Testis (tissue), 3 donors: ENCODE data around the gene ZNF670. TPM values are rescaled to one million over a fixed set of nuclear protein-coding genes. Genes with fewer than 3 reads are reported as not detected.

Experiments
- DNase-seq: peaks from one replicate; pipeline ENCODE4 v3.0.0-alpha.2; 2019
- H3K27ac ChIP-seq, 2 donors: fragments of 200-600 bp; sonication (generic); one replicate each; pipeline ENCODE4 v1.5.1; 2019
- H3K27me3 ChIP-seq: fragments of 200-600 bp; sonication (generic); one replicate; pipeline ENCODE4 v1.5.1; 2019
- H3K36me3 ChIP-seq: fragments of 200-600 bp; sonication (generic); one replicate; pipeline ENCODE4 v1.5.1; 2017; ENCODE audit warnings: low read depth; ENCODE audit errors: missing control alignments
- H3K4me1 ChIP-seq: fragments of 200-600 bp; sonication (generic); one replicate; pipeline ENCODE4 v1.5.1; 2019
- H3K4me3 ChIP-seq, 2 donors: fragments of 200-600 bp; sonication (generic); one replicate each; pipeline ENCODE4 v1.5.1; 2017 to 2019
- H3K9me3 ChIP-seq: fragments of 200-600 bp; sonication (generic); one replicate; pipeline ENCODE4 v1.5.1; 2017
- POLR2A ChIP-seq: fragments of 450-650 bp; IDR thresholded peaks from one replicate; pipeline ENCODE4 v1.6.1; 2017; ENCODE audit warnings: antibody characterized with exemption, mild to moderate bottlenecking, moderate library complexity
- WGBS, 2 donors: methylation state at CpG; one replicate each; pipeline ENCODE4 v1.1.5; 2018; 5-methylcytosine and 5-hydroxymethylcytosine counted together
- intact Hi-C: fragments of 100-400 bp; cut with DNase I; formaldehyde crosslinking; loops from one replicate; pipeline ENCODE4 v1.15.1; 2023; ENCODE audit warnings: low total_unique reads
- polyA plus RNA-seq: library from polyadenylated mRNA; stranded (reverse); fragments of 350-450 nt; fragmentation: Illumina TruSeq; extraction: RNeasy Lipid Tissue Mini Kit (QIAGEN cat#74804); gene quantifications from one replicate; pipeline ENCODE4 v1.2.3, GENCODE V29; 2014; ENCODE audit warnings: low read depth, low replicate concordance; ENCODE audit not compliant: insufficient read depth
- total RNA-seq, 2 donors: library from RNA; depleted of rRNA; stranded (reverse); fragments of >200 nt; gene quantifications; one replicate each; pipeline ENCODE4 v1.2.3, GENCODE V29; 2016
- TF ChIP-seq, protein P1 (sequence below), 3 experiments: fragments of 450-650 bp in 2 of 3; fragments of 200-600 bp in 1 of 3; sonication (generic) in 1 of 3; IDR thresholded peaks; one replicate each; pipeline ENCODE4 v1.5.1; 2016 to 2019; ENCODE audit warnings: antibody characterized with exemption in 3 of 3, mild to moderate bottlenecking in 2 of 3, moderate library complexity in 1 of 3

Gene ZNF670
- total and polyA plus RNA-seq, 3 donors from 2014 or later, result 3.5 to 5.5 (median 5.4) TPM

DNA sequence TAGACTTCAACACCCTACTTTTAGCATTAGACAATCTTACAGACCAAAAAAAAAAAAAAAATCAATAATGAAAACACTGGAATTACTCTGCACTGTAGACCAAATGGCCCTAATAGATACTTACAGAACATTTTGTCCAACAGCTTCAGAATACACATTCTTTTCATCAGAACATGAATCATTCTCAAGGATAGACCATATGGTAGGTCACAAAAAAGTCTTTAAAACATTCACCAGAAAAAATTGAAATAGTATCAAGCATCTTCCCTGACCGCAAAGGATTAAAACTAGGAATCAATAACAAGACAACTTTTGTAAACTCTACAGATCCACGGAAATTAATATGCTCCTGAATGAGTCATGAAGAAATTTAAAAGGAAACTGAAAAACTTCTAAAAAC lies 22.5 kb downstream of the ZNF670 start:
- Histone ChIP-seq H3K4me1 (no peaks in the 10 kb centered on the region), H3K27ac (no peak overlapping the region), H3K36me3 (no peaks in the 10 kb centered on the region), H3K4me3 (no peak overlapping the region), H3K9me3 (no peaks in the 10 kb centered on the region), H3K27me3 (no peaks in the 10 kb centered on the region)
- WGBS, 2 donors, result 68 to 70% methylated on average over 2 of the region's 2 CpGs
- no peak for DNase-seq
- TF ChIP-seq, protein P1, sequence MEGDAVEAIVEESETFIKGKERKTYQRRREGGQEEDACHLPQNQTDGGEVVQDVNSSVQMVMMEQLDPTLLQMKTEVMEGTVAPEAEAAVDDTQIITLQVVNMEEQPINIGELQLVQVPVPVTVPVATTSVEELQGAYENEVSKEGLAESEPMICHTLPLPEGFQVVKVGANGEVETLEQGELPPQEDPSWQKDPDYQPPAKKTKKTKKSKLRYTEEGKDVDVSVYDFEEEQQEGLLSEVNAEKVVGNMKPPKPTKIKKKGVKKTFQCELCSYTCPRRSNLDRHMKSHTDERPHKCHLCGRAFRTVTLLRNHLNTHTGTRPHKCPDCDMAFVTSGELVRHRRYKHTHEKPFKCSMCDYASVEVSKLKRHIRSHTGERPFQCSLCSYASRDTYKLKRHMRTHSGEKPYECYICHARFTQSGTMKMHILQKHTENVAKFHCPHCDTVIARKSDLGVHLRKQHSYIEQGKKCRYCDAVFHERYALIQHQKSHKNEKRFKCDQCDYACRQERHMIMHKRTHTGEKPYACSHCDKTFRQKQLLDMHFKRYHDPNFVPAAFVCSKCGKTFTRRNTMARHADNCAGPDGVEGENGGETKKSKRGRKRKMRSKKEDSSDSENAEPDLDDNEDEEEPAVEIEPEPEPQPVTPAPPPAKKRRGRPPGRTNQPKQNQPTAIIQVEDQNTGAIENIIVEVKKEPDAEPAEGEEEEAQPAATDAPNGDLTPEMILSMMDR (IDR thresholded peaks at IDR 0.05), result no peak
- no peak for TF ChIP-seq POLR2A
- intact Hi-C loops, result no loop called here

DNA sequence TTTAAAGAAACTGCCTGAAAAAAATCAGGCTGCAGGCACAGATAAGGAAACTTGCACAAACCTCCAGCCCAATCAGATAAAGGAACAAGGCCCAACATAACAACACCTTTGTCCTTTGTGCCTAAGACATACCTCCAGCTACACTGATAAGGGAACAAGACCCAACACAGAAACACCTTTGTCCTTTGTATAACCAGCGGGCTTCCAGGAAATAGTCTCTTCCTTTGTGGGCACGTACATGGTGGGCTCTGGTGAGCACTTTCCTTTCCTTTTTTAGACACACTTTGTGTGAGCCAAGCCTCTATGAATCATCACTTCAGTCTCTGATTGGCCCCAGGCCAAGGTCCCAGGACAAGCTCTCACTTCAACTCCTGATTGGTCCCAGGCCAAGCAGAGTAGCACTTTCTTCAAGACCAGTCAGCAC lies 23.6 kb downstream of the ZNF670 start:
- Histone ChIP-seq H3K36me3 (no peaks in the 10 kb centered on the region), H3K4me1 (no peaks in the 10 kb centered on the region), H3K27ac (no peak overlapping the region), H3K4me3 (no peak overlapping the region), H3K27me3 (no peaks in the 10 kb centered on the region), H3K9me3 (no peaks in the 10 kb centered on the region)
- WGBS, 2 donors, result 20 to 43% methylated on average over 2 of the region's 2 CpGs
- TF ChIP-seq, protein P1 (IDR thresholded peaks at IDR 0.05), result no peak
- no peak for TF ChIP-seq POLR2A
- intact Hi-C loops, result no loop called here
- peak; percentile 66 for DNase-seq

- TF ChIP-seq, protein P1 (IDR thresholded peaks at IDR 0.05), result no peak
- TF ChIP-seq POLR2A, result no peak
Observed at GRCh38 chr1:247047702-247048101, 30.9 kb downstream of the ZNF670 start.

GRCh38 chr1:247047260-247047659 lies 31.4 kb downstream of the ZNF670 start:
- H3K36me3 ChIP-seq, result no peaks in the 10 kb centered on the region
- H3K4me3 ChIP-seq, result no peak overlapping the region
- H3K27ac ChIP-seq, result no peak overlapping the region
- H3K27me3 ChIP-seq, result no peaks in the 10 kb centered on the region
- TF ChIP-seq, protein P1 (IDR thresholded peaks at IDR 0.05), result no peak
- DNase-seq, result no peak
- 85 to 95% methylated on average over 2 of the region's 2 CpGs for WGBS, 2 donors
- no peaks in the 10 kb centered on the region for H3K4me1 ChIP-seq
- H3K9me3 ChIP-seq, result no peaks in the 10 kb centered on the region
- intact Hi-C loops, result no loop called here

More at GRCh38 chr1:247047702-247048101, 30.9 kb downstream of the ZNF670 start:
- DNase-seq, result no peak
- intact Hi-C loops, result no loop called here
- H3K36me3 ChIP-seq, result no peaks in the 10 kb centered on the region
- H3K27me3 ChIP-seq, result no peaks in the 10 kb centered on the region
- no peaks in the 10 kb centered on the region for H3K4me1 ChIP-seq
- no peaks in the 10 kb centered on the region for H3K9me3 ChIP-seq
- WGBS, 2 donors, result 88 to 96% methylated on average over 2 of the region's 2 CpGs
- H3K4me3 ChIP-seq, result no peak overlapping the region
- no peak overlapping the region for H3K27ac ChIP-seq

DNA sequence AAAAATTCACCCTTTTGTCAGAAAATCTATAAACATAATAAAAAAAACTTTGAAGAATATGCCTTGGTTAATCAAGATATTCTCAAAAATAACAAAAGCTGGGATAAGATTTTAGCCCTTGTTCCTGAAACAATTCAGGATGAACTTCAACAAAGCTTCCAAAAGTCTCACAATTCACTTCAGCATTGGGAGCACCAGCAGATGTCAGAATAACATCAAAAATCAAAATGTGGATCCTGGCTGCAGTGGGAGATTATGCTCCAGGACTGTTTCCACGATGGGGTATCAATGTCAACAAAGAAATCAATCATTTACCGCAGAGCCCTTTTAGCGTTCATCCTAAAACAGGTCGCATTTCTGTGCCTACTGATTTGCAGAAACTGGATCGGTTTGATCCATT lies 35.2 kb downstream of the ZNF670 start:
- intact Hi-C loops, result no loop called here
- no peak for DNase-seq
- 86 to 94% methylated on average over 5 of the region's 5 CpGs for WGBS, 2 donors
- Histone ChIP-seq H3K4me3 (no peak overlapping the region), H3K36me3 (no peaks in the 10 kb centered on the region), H3K27me3 (no peaks in the 10 kb centered on the region), H3K9me3 (no peaks in the 10 kb centered on the region), H3K4me1 (no peaks in the 10 kb centered on the region), H3K27ac (no peak overlapping the region)
- TF ChIP-seq POLR2A, result no peak
- TF ChIP-seq, protein P1 (IDR thresholded peaks at IDR 0.05), result no peak
